ENCODE measurements around the gene S100A10.

The S100A10 gene

GRCh38 chr1:151960780-151961513, 32.7 kb downstream of the S100A10 start:
- no peak for DNase-seq

GRCh38 chr1:151958959-151959358, 34.7 kb downstream of the S100A10 start:
- DNase-seq, result no peak

- DNase-seq, result no peak
Measured at GRCh38 chr1:151956957-151957497, 36.6 kb downstream of the S100A10 start.

- DNase-seq, result no peak
Measured at GRCh38 chr1:151953409-151954094, 40.1 kb downstream of the S100A10 start.

- no peak for DNase-seq
Measured at GRCh38 chr1:151952811-151953210, 40.8 kb downstream of the S100A10 start.

- no peak for DNase-seq
Measured at GRCh38 chr1:151949371-151950193, 44.1 kb downstream of the S100A10 start.

GRCh38 chr1:151948506-151948905, 45.2 kb downstream of the S100A10 start:
- no peak for DNase-seq

- DNase-seq, result no peak
Measured at GRCh38 chr1:151947140-151947539, 46.5 kb downstream of the S100A10 start.

- DNase-seq, result no peak
Measured at GRCh38 chr1:151945725-151946722, 47.6 kb downstream of the S100A10 start.

GRCh38 chr1:151944857-151945575, 48.6 kb downstream of the S100A10 start:
- DNase-seq, result no peak

GRCh38 chr1:151944126-151944856, 49.4 kb downstream of the S100A10 start:
- no peak for DNase-seq

GRCh38 chr1:151943591-151943990, 50.1 kb downstream of the S100A10 start:
- DNase-seq, result no peak

GRCh38 chr1:151942882-151943281, 50.8 kb downstream of the S100A10 start:
- no peak for DNase-seq

- DNase-seq, result no peak
Measured at GRCh38 chr1:151940541-151940940, 53.1 kb downstream of the S100A10 start.

GRCh38 chr1:151939779-151940178, 53.9 kb downstream of the S100A10 start:
- no peak for DNase-seq

GRCh38 chr1:151939141-151939540, 54.5 kb downstream of the S100A10 start:
- no peak for DNase-seq

GRCh38 chr1:151936653-151937052, 57.0 kb downstream of the S100A10 start:
- DNase-seq, result no peak

GRCh38 chr1:151935894-151936602, 57.6 kb downstream of the S100A10 start:
- DNase-seq, result no peak

GRCh38 chr1:151935154-151935553, 58.5 kb downstream of the S100A10 start:
- no peak for DNase-seq

GRCh38 chr1:151934048-151934493, 59.6 kb downstream of the S100A10 start:
- DNase-seq, result no peak

Data from NCI-H2107 (cell line).